ENCODE data around the gene RTN1.

Gene RTN1

DNA sequence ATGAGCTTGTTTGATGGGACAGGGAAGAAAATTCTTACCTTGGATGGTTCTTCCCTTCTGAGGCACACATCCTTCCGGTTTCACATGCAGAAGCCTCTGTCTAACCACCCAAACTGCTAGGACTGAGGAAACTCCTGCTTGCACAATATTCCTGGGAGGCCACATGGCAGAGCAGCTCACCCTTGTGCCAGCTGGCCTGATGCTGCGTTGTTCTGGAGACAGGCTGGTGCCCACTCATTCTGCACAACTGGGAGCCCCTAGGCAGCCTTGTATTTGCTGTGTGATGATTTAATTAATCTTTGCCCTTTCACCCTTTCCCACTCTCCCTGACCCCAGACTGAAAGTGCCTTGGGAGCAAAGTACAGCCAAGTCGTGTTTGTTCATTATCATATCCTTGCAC is 130.8 kb downstream of the RTN1 start:
- Histone ChIP-seq H3K4me1 (ENCODE audit: insufficient read depth, low read length) (no peaks in the 10 kb centered on the region), H3K4me3 (ENCODE audit: low read depth in 1 of 2, low read length in 2 of 2) (no peak overlapping the region), H3K27ac (ENCODE audit: low read depth, low read length) (no peak overlapping the region), H3K9ac (ENCODE audit: low read length) (no peak overlapping the region), H3K36me3 (ENCODE audit: insufficient read depth, low read length) (no peaks in the 10 kb centered on the region), H3K9me3 (ENCODE audit: low read length) (no peaks in the 10 kb centered on the region), H3K27me3 (ENCODE audit: control insufficient read depth in 1 of 2, insufficient read depth in 2 of 2, low read length in 2 of 2) (no peaks in the 10 kb centered on the region)

DNA sequence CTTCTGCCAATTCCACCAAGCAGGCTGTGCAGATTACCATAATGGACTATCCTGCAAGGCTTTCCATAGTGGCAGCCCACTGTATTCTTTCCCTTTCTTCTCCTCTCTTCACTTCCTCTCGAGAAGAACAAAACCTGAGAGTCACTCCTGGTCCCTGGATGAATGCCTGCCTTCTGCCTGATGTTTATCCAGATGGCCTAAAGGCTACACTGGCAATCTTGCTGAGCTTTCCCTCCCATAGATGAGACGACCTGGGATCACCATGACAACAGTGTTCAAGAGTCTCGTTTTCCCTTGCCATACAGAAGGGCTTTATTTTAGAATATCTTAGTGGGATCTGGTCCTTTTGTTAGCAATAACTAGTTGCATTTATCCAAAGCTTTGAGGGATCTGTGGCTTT is 142.3 kb downstream of the RTN1 start:
- Histone ChIP-seq H3K4me1 (ENCODE audit: insufficient read depth, low read length) (no peaks in the 10 kb centered on the region), H3K36me3 (ENCODE audit: insufficient read depth, low read length) (no peaks in the 10 kb centered on the region), H3K27ac (ENCODE audit: low read depth, low read length) (no peak overlapping the region), H3K27me3 (ENCODE audit: control insufficient read depth in 1 of 2, insufficient read depth in 2 of 2, low read length in 2 of 2) (no peaks in the 10 kb centered on the region), H3K9ac (ENCODE audit: low read length) (no peak overlapping the region), H3K4me3 (ENCODE audit: low read depth in 1 of 2, low read length in 2 of 2) (no peak overlapping the region), H3K9me3 (ENCODE audit: low read length) (no peaks in the 10 kb centered on the region)

DNA sequence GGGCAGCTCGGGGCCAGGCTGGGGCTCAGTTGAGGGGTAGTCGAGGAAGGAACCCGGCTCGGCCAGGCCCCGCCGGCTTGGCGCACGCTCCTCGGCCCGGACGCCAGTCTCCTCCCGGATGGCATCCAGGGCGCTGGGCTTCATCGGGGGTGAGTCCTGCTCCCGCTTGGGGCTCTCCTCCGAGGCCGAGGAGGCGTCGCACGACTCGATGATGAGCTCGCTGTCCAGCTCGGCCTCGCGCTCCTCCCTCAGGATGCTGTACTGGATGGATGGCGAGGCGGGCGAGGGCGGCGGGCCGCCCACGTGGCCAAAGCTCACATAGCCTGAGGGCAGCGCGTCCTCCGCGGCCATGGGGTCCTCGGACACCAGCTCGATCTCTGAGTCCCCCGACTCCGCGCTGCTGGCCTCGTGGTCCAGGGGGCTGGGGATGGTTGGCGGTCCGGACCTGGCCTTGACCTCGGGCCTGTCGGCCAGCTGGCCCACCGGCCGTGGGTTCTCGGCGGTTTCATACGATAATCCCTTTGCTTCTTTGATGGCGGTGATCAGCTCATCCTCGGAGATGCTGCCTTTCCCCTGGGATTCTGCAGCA is 143.4 kb downstream of the RTN1 start:
- Histone ChIP-seq H3K4me3 (ENCODE audit: low read depth in 1 of 2, low read length in 2 of 2) (no peak overlapping the region), H3K9me3 (ENCODE audit: low read length) (no peaks in the 10 kb centered on the region), H3K27ac (ENCODE audit: low read depth, low read length) (no peak overlapping the region)

DNA sequence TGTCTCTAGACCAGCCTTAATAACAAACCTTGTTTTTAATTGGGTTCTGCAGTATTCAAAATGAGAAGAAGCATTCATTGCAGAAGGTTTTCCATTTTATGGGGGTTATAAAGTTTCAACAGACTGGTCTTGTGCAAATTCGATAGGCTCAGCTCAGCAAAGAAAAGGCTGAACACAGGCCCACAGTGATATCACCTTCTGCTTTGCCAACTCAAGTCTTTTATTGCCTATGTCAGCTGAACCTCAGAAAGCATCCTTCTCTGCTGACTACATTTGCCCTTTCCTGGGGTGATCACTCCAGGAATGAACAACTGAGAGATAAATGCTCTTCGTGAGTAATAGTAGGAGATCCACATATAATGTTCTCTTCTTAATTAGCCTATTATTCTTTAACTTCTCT is 159.5 kb downstream of the RTN1 start:
- Histone ChIP-seq H3K9ac (ENCODE audit: low read length) (no peak overlapping the region), H3K27me3 (ENCODE audit: control insufficient read depth in 1 of 2, insufficient read depth in 2 of 2, low read length in 2 of 2) (no peaks in the 10 kb centered on the region), H3K27ac (ENCODE audit: low read depth, low read length) (no peak overlapping the region), H3K4me3 (ENCODE audit: low read depth in 1 of 2, low read length in 2 of 2) (no peak overlapping the region), H3K9me3 (ENCODE audit: low read length) (no peaks in the 10 kb centered on the region), H3K4me1 (ENCODE audit: insufficient read depth, low read length) (no peaks in the 10 kb centered on the region), H3K36me3 (ENCODE audit: insufficient read depth, low read length) (no peaks in the 10 kb centered on the region)

More for the DNA sequence above, 143.4 kb downstream of the RTN1 start:
- no peaks in the 10 kb centered on the region for H3K27me3 ChIP-seq (ENCODE audit: control insufficient read depth in 1 of 2, insufficient read depth in 2 of 2, low read length in 2 of 2)
- no peaks in the 10 kb centered on the region for H3K4me1 ChIP-seq (ENCODE audit: insufficient read depth, low read length)
- no peaks in the 10 kb centered on the region for H3K36me3 ChIP-seq (ENCODE audit: insufficient read depth, low read length)
- H3K9ac ChIP-seq (ENCODE audit: low read length), result no peak overlapping the region

DNA sequence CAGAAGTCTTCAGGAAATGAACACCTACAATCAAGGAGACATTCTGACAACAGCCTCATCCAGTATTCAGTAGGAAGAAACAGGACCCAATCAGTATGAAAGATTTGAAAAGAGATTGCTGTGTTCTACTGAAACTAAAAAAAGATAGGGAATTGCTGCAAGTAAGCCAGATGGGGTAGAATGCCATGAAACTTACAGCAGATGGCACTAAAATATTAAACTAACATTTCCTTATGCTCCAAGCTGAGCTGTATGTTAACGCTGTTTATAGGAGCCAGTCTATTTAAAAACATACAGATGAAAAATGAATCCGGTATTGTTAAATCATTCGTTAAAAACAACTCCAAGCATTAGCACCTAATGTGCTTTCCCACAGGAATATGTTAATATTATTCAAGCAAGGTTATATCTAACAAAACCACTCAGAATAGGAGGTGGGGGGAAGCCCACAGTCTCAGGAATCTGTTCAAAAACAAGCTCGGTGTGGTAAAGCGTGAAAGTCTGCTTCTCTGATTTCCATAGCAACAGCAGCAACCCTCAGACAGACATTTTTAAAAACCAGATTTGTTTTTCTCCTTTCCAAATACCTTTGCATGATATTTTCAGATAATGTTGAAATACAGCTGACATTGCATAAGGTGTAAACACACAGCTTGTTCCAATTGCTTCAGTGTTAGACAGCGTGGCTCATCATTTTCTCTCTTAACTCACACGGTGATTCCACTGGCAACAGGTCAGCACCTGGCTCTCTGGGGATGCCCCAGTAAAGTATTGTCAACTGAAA is 162.6 kb downstream of the RTN1 start:
- H3K9ac ChIP-seq (ENCODE audit: low read length), result no peak overlapping the region
- H3K4me3 ChIP-seq (ENCODE audit: low read depth in 1 of 2, low read length in 2 of 2), result no peak overlapping the region
- no peaks in the 10 kb centered on the region for H3K36me3 ChIP-seq (ENCODE audit: insufficient read depth, low read length)
- H3K9me3 ChIP-seq (ENCODE audit: low read length), result no peaks in the 10 kb centered on the region
- no peaks in the 10 kb centered on the region for H3K27me3 ChIP-seq (ENCODE audit: control insufficient read depth in 1 of 2, insufficient read depth in 2 of 2, low read length in 2 of 2)
- H3K27ac ChIP-seq (ENCODE audit: low read depth, low read length), result no peak overlapping the region
- H3K4me1 ChIP-seq (ENCODE audit: insufficient read depth, low read length), result no peaks in the 10 kb centered on the region

DNA sequence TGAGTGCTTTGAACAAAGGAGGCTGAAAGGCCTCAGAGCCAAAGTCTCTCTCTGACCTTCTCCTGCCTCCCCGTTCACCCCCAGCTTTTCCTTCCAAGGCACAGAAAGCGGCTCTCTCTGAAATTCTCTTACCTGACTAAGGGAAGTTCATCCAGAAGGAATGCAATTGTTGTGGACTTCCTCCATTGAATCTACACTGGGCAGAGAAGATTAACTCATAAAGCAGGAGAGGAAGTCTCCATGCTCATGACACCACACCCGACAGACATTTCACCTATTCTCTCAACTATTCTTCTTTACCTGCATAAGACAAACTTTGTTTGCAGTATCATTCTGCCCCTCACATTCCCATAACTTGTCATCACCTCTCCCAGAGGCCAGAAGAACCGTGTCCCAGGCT is 164.7 kb downstream of the RTN1 start:
- H3K9me3 ChIP-seq (ENCODE audit: low read length), result no peaks in the 10 kb centered on the region
- no peaks in the 10 kb centered on the region for H3K4me1 ChIP-seq (ENCODE audit: insufficient read depth, low read length)
- no peak overlapping the region for H3K9ac ChIP-seq (ENCODE audit: low read length)
- H3K4me3 ChIP-seq (ENCODE audit: low read depth in 1 of 2, low read length in 2 of 2), result no peak overlapping the region
- H3K27me3 ChIP-seq (ENCODE audit: control insufficient read depth in 1 of 2, insufficient read depth in 2 of 2, low read length in 2 of 2), result no peaks in the 10 kb centered on the region
- no peak overlapping the region for H3K27ac ChIP-seq (ENCODE audit: low read depth, low read length)
- H3K36me3 ChIP-seq (ENCODE audit: insufficient read depth, low read length), result no peaks in the 10 kb centered on the region

DNA sequence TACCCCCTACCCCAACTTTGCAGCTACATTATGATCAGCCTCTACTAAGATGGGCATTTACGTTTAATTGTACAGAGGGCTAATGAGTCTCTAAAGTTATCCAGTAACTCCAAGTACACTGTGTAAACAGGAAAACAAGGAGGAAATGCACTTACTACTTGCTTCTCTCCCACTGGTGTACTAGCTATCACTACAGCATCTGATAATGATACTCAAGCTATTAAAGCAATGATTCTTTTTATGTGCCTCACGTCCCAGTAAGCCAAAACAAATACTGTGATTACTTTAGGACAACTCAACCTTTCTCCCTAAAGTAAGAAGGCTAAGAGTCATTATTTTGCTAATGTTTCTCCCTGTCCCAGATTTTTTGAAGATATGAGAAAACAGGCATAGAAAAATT is 165.3 kb downstream of the RTN1 start:
- no peak overlapping the region for H3K9ac ChIP-seq (ENCODE audit: low read length)
- no peak overlapping the region for H3K27ac ChIP-seq (ENCODE audit: low read depth, low read length)
- no peaks in the 10 kb centered on the region for H3K27me3 ChIP-seq (ENCODE audit: control insufficient read depth in 1 of 2, insufficient read depth in 2 of 2, low read length in 2 of 2)
- no peaks in the 10 kb centered on the region for H3K36me3 ChIP-seq (ENCODE audit: insufficient read depth, low read length)
- no peaks in the 10 kb centered on the region for H3K4me1 ChIP-seq (ENCODE audit: insufficient read depth, low read length)
- H3K9me3 ChIP-seq (ENCODE audit: low read length), result no peaks in the 10 kb centered on the region
- H3K4me3 ChIP-seq (ENCODE audit: low read depth in 1 of 2, low read length in 2 of 2), result no peak overlapping the region

DNA sequence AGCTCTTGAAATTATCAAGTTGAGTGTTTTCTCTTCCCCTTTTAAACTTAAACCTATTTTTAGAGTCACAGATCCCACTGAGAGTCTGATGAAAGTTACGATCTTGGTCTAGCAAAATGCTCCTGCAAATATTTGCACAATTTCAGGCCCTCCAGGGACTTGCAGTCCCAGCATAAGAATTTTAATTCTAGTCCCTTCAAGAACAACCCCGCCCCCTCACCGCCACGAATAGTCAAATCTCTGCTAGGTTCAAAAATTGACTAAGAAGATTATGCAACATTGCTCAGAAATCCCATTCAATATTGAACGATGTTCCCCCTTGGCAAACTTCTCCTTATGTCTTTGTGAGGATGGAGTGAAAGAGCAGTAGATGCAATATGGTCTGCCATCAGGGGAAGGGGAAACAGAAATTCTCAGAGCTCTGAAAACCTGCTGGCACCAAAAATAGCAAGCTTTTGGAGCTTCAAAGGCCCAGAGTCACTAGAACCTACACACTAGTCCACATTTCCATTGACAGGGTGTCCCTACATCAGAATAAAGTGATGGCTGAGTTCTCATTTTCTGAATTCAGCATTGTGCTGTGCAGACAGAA is 166.4 kb downstream of the RTN1 start:
- no peaks in the 10 kb centered on the region for H3K36me3 ChIP-seq (ENCODE audit: insufficient read depth, low read length)
- H3K27ac ChIP-seq (ENCODE audit: low read depth, low read length), result no peak overlapping the region
- H3K9me3 ChIP-seq (ENCODE audit: low read length), result no peaks in the 10 kb centered on the region

DNA sequence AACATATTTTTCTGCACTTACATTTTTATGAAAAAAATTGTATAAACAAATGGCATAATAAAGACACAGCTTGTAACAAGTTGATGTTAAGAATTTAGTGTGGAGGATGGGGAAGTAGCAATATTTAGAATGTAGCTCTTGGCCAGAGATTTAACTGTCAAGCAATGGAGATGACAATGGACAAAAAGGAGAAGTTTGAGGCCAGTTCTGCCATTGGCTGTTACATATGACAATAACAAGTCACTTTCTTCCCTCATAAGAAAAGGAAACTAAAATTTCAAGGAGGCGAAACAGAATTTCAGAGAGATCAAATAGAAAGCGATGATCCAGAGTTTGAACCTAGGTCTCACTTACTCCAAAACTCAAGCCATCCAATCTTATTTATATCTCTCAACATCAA is 171.1 kb downstream of the RTN1 start:
- Histone ChIP-seq H3K9me3 (ENCODE audit: low read length) (no peaks in the 10 kb centered on the region), H3K27me3 (ENCODE audit: control insufficient read depth in 1 of 2, insufficient read depth in 2 of 2, low read length in 2 of 2) (no peaks in the 10 kb centered on the region), H3K27ac (ENCODE audit: low read depth, low read length) (no peak overlapping the region), H3K9ac (ENCODE audit: low read length) (no peak overlapping the region), H3K4me3 (ENCODE audit: low read depth in 1 of 2, low read length in 2 of 2) (no peak overlapping the region), H3K36me3 (ENCODE audit: insufficient read depth, low read length) (no peaks in the 10 kb centered on the region), H3K4me1 (ENCODE audit: insufficient read depth, low read length) (no peaks in the 10 kb centered on the region)

More for the DNA sequence above, 166.4 kb downstream of the RTN1 start:
- Histone ChIP-seq H3K4me1 (ENCODE audit: insufficient read depth, low read length) (no peaks in the 10 kb centered on the region), H3K4me3 (ENCODE audit: low read depth in 1 of 2, low read length in 2 of 2) (no peak overlapping the region), H3K27me3 (ENCODE audit: control insufficient read depth in 1 of 2, insufficient read depth in 2 of 2, low read length in 2 of 2) (no peaks in the 10 kb centered on the region), H3K9ac (ENCODE audit: low read length) (no peak overlapping the region)

DNA sequence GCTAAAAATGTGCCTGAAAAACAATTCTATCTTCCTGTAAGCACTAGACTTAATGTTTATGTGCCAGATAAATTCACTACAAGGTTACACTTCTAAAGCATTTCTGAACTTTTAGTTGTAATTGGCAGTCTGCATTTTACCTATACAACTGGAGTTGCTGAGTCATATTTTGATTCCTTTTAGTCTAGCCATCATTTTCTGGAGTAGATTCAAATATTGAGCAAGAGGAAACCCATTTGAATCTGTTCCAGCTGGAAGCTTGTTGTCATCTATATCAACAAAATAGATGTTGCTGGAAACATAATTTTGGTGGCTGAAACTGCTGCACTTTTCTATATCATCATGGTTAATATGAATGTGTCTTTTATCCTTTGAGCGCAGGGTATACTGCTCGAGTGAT is 171.8 kb downstream of the RTN1 start:
- Histone ChIP-seq H3K4me3 (ENCODE audit: low read depth in 1 of 2, low read length in 2 of 2) (no peak overlapping the region), H3K4me1 (ENCODE audit: insufficient read depth, low read length) (no peaks in the 10 kb centered on the region), H3K27ac (ENCODE audit: low read depth, low read length) (no peak overlapping the region), H3K36me3 (ENCODE audit: insufficient read depth, low read length) (no peaks in the 10 kb centered on the region), H3K27me3 (ENCODE audit: control insufficient read depth in 1 of 2, insufficient read depth in 2 of 2, low read length in 2 of 2) (no peaks in the 10 kb centered on the region), H3K9me3 (ENCODE audit: low read length) (no peaks in the 10 kb centered on the region), H3K9ac (ENCODE audit: low read length) (no peak overlapping the region)

DNA sequence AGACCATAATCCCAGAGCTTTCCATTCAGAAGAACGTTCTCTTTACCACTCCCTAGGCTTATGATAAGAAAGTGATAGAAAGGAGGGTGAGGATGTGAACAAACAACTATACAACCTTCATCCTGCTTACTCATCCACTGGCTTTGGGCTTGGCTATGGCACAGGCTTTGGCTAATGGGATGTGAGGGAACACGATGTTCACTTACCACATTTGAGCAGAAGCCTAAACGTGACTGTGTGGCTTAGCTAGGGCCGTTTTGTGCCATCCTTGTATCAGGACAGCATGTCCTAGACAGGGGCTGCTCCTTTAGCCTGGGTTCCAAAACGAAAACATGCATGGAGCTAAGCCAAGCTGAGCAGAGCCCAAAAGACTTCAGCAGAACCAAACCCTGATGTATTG is 175.4 kb downstream of the RTN1 start:
- H3K9ac ChIP-seq (ENCODE audit: low read length), result no peak overlapping the region
- no peak overlapping the region for H3K27ac ChIP-seq (ENCODE audit: low read depth, low read length)
- H3K9me3 ChIP-seq (ENCODE audit: low read length), result no peaks in the 10 kb centered on the region
- H3K27me3 ChIP-seq (ENCODE audit: control insufficient read depth in 1 of 2, insufficient read depth in 2 of 2, low read length in 2 of 2), result no peaks in the 10 kb centered on the region
- no peak overlapping the region for H3K4me3 ChIP-seq (ENCODE audit: low read depth in 1 of 2, low read length in 2 of 2)
- no peaks in the 10 kb centered on the region for H3K4me1 ChIP-seq (ENCODE audit: insufficient read depth, low read length)
- no peaks in the 10 kb centered on the region for H3K36me3 ChIP-seq (ENCODE audit: insufficient read depth, low read length)

DNA sequence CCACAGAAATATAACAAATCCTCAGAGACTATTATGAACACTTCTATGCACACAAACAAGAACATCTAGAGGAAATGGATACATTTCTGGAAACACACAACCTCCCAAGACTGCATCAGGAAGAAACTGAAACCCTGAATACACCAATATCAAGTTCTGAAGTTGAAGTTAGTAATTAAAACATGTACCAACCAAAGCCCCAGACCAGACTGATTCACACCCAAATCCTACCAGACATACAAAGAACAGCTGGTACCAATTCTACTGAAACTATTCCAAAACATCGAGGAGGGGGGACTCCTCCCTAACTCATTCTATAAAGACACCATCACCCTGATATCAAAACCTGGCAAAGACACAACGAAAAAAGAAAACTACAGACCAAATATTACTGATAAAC is 179.3 kb downstream of the RTN1 start:
- no peaks in the 10 kb centered on the region for H3K36me3 ChIP-seq (ENCODE audit: insufficient read depth, low read length)
- H3K27me3 ChIP-seq (ENCODE audit: control insufficient read depth in 1 of 2, insufficient read depth in 2 of 2, low read length in 2 of 2), result no peaks in the 10 kb centered on the region
- no peak overlapping the region for H3K4me3 ChIP-seq (ENCODE audit: low read depth in 1 of 2, low read length in 2 of 2)
- no peaks in the 10 kb centered on the region for H3K9me3 ChIP-seq (ENCODE audit: low read length)
- H3K4me1 ChIP-seq (ENCODE audit: insufficient read depth, low read length), result no peaks in the 10 kb centered on the region
- H3K9ac ChIP-seq (ENCODE audit: low read length), result no peak overlapping the region
- no peak overlapping the region for H3K27ac ChIP-seq (ENCODE audit: low read depth, low read length)

Data from muscle layer of colon (tissue), 2 donors.